SK-N-SH (cell line): ENCODE data around the gene ADCY4.

Experiments
- CTCF ChIP-seq: fragments of 200-600 bp; sonication (generic); IDR thresholded peaks from 2 replicates; pipeline ENCODE4 v1.6.1; 2017; ENCODE audit warnings: antibody characterized with exemption, mild to moderate bottlenecking, moderate library complexity
- FOSL2 ChIP-seq: IDR thresholded peaks from 2 replicates; pipeline ENCODE4 v1.4.0; 2012; ENCODE audit warnings: low read depth, mild to moderate bottlenecking, moderate library complexity, borderline replicate concordance
- GABPA ChIP-seq: IDR thresholded peaks from 2 replicates; pipeline ENCODE4 v1.4.0; 2012; ENCODE audit warnings: low read depth, mild to moderate bottlenecking
- POLR2AphosphoS5 ChIP-seq: IDR thresholded peaks from 2 replicates; pipeline ENCODE4 v1.6.1; 2012; ENCODE audit warnings: low read depth, low read length
- RAD21 ChIP-seq: IDR thresholded peaks from 2 replicates; pipeline ENCODE4 v1.6.1; 2012; ENCODE audit warnings: mild to moderate bottlenecking, low read length
- REST ChIP-seq: IDR thresholded peaks from 2 replicates; pipeline ENCODE4 v1.6.1; 2012; ENCODE audit warnings: mild to moderate bottlenecking, low read depth, low read length, moderate library complexity
- ZBTB33 ChIP-seq: IDR thresholded peaks from 2 replicates; pipeline ENCODE4 v1.4.0; 2012; ENCODE audit warnings: low read depth, borderline replicate concordance

- TF ChIP-seq POLR2AphosphoS5 (no peak), FOSL2 (peak; percentile 5; the same call in 1 of the 2 replicates), RAD21 (peak; percentile 81), REST (no peak), ZBTB33 (no peak), CTCF (peak; percentile 93), GABPA (no peak)
Observed at GRCh38 chr14:24365600-24366412, 30.9 kb upstream of the ADCY4 start.
